SK-N-MC (cell line): ENCODE data around the gene PPP1R1A.

Source experiments
- DNase-seq: peaks from one replicate; pipeline ENCODE4 v3.0.0-alpha.2; 2011; ENCODE audit warnings: low read depth, low spot score
- H3K27ac ChIP-seq: fragments of 200-600 bp; sonication (generic); 2 replicates; pipeline ENCODE4 v1.5.1; 2016; ENCODE audit warnings: mixed run types
- H3K36me3 ChIP-seq: fragments of 200-600 bp; sonication (generic); 2 replicates; pipeline ENCODE4 v1.6.1; 2017; ENCODE audit warnings: antibody characterized with exemption, low read length, mixed read lengths; ENCODE audit not compliant: insufficient read depth
- H3K4me3 ChIP-seq: fragments of 200-600 bp; sonication (generic); 2 replicates; pipeline ENCODE4 v1.5.1; 2016
- H3K9ac ChIP-seq: fragments of 200-600 bp; sonication (generic); 2 replicates; pipeline ENCODE4 v1.8.0; 2017; ENCODE audit warnings: mixed run types, mixed read lengths; ENCODE audit not compliant: insufficient read length
- H3K9me3 ChIP-seq: fragments of 200-600 bp; sonication (generic); 2 replicates; pipeline ENCODE4 v1.6.1; 2017; ENCODE audit warnings: low read depth, mild to moderate bottlenecking, antibody characterized with exemption, low read length, moderate library complexity, mixed read lengths
- EZH2 ChIP-seq: fragments of 200-600 bp; sonication (generic); IDR thresholded peaks from one replicate; pipeline ENCODE4 v1.6.1; 2017; ENCODE audit warnings: antibody characterized with exemption
- FOXP2 ChIP-seq: optimal IDR thresholded peaks from 2 replicates; pipeline ENCODE3; 2011; ENCODE audit warnings: mild to moderate bottlenecking, moderate library complexity; ENCODE audit not compliant: insufficient read depth; ENCODE audit errors: extremely low read length, control extremely low read depth
- POLR2AphosphoS5 ChIP-seq: IDR thresholded peaks from 2 replicates; pipeline ENCODE4 v1.6.1; 2012; ENCODE audit warnings: mild to moderate bottlenecking, low read depth, low read length, borderline replicate concordance

The PPP1R1A gene

DNA sequence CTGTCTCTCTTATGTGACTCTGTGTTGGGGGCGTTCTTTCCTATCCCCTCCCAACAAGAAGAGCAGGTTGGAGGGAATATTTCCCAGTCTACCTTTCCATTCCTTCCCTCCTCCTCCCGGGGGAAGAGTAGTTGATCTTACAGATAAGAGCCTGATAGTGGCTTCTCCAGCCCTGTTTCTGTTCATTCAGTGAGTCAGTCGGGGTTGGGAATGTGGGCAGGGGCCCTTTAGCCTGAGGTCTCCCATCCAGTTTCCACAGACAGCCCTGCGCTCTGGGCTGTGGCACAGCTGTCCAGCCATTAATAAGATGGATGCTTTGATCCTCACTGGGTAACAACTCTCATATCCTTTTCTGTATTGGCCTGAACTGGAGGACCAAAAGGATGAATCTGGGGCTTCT, 18.1 kb upstream of the PPP1R1A start:
- peak overlapping the region; percentile 92 for H3K27ac ChIP-seq
- TF ChIP-seq EZH2 (no peak), FOXP2 (no peak), POLR2AphosphoS5 (no peak)
- H3K9ac ChIP-seq = no peak overlapping the region
- no peaks in the 10 kb centered on the region for H3K36me3 ChIP-seq
- no peak overlapping the region for H3K4me3 ChIP-seq
- no peaks in the 10 kb centered on the region for H3K9me3 ChIP-seq
- DNase-seq = no peak

DNA sequence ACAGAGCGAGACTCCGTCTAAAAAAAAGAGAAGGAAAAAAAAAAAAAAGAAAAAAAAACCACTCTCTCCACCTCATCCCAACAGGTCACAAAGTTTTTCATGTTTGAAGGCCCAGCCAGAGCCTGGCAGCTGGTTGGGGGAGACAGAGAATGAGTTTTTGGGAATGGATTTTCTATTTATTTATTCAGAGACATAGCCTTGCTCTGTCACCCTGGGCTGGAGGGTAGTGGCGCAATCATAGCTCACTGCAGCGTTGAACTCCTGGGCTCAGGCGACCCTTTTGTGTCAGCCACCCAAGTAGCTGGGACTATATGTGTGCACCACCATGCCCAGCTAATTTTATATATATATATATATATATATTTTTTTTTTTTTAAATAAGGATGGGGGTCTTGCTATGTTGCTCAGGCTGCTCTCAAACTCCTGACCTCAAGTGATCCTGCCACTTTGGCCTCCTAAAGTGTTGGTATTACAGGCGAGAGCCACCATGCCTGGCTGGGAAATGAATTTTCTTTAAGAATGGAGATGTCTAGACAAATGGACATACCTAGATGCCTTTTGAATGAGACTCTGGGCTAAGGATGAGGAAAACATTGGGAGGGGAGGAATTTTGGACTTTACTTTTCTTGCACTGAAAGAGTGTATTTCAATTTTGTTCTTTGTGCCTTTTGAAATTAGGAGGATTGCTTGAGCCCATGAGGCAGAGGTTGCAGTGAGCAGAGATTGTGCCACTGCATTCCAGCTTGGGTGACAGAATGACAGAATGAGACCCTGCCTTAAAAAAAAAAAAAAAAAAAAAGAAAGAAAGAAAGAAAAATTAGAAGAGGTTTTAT, 16.9 kb upstream of the PPP1R1A start:
- H3K4me3 ChIP-seq = no peak overlapping the region
- DNase-seq = no peak
- H3K9me3 ChIP-seq = no peaks in the 10 kb centered on the region
- peak overlapping the region; percentile 92 for H3K27ac ChIP-seq
- H3K9ac ChIP-seq = no peak overlapping the region
- no peaks in the 10 kb centered on the region for H3K36me3 ChIP-seq
- no peak for TF ChIP-seq FOXP2

DNA sequence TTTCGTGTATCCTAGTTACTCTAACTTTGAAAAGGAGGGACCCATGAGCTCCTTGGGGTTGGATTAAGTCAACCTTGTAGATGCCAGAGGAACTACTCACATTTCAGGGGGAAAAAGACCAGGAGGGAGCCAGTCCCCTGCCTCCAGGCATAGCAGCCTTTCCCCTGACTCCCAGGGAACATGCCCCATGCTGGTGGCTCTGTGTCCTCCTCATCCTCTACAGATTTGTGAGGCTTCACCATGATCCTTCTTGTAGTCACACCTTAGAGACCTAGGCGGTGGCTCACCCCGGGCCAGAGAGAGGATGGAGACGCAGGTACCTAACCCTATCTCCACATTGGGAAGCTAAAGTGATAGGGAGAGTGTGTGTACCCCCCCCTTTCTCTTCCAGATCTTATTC, 16.0 kb upstream of the PPP1R1A start:
- Histone ChIP-seq H3K9me3 (no peaks in the 10 kb centered on the region), H3K27ac (peak overlapping the region; percentile 99), H3K4me3 (no peak overlapping the region), H3K9ac (no peak overlapping the region), H3K36me3 (no peaks in the 10 kb centered on the region)
- TF ChIP-seq EZH2 (no peak), POLR2AphosphoS5 (no peak), FOXP2 (no peak)
- DNase-seq = no peak

- H3K36me3 ChIP-seq = no peaks in the 10 kb centered on the region
Measured at GRCh38 chr12:54603872-54604271, 15.4 kb upstream of the PPP1R1A start.

DNA sequence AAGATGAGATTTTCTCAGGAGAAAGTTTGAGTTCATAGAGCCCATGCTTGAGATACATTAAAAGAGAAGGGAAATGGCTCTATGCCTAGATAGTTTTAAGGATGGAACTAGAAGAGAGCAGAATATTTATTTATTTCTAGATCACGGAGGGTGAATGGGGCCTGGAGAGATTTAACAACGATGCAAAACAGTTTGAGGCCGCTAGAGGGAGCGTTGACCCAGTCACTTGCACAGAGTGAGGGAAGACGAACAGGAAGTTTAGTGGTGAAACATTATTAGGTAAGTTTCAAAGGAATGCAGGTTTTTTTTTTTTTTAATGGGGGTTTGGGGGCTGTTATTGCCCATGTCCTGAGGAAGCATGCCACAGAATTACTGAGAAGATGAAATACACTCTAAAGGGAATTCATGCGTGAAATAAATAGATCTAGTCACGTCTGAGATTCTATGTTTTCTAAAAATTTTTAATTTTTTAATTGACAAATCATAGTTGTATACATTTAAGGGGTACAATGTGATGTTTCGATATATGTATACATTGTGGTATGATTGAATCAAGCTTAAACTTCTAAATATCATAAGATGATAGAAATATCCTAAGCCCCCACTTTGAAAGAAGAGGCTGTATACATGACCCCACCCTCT, 14.8 kb upstream of the PPP1R1A start:
- Histone ChIP-seq H3K9ac (peak overlapping the region; percentile 79), H3K27ac (peak overlapping the region; percentile 99), H3K9me3 (no peaks in the 10 kb centered on the region), H3K36me3 (no peaks in the 10 kb centered on the region), H3K4me3 (peak overlapping the region; percentile 60)
- peak; percentile 93 for DNase-seq
- TF ChIP-seq POLR2AphosphoS5 (peak; percentile 26; the same call in 1 of the 2 replicates), EZH2 (no peak), FOXP2 (peak; percentile 66)

More at GRCh38 chr12:54603872-54604271, 15.4 kb upstream of the PPP1R1A start:
- no peak for DNase-seq
- peak overlapping the region; percentile 99 for H3K27ac ChIP-seq
- no peaks in the 10 kb centered on the region for H3K9me3 ChIP-seq
- TF ChIP-seq EZH2 = no peak
- no peak for TF ChIP-seq FOXP2
- no peak; the same call in 1 of the 2 replicates for TF ChIP-seq POLR2AphosphoS5
- peak overlapping the region; percentile 21 for H3K9ac ChIP-seq
- H3K4me3 ChIP-seq = peak overlapping the region; percentile 60; the same call in 1 of the 2 replicates

DNA sequence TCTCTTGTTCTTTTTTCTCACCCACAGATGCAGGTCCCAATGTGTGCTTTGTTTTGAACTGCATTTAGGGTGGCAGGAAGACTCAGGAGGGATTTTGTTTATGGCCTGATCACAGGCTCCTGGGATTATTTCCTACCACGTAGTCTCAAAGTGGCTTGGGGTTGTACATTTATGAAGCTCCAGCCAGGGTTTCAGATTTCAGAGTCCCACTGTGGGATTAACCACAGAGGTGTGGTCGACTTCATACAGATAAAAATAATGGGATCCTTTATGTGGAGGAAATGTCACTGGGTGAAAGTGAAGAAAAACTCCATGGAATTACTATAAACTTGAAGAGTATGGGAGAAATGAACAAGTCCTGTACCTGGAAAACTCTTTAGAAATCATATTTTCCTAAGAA, 14.2 kb upstream of the PPP1R1A start:
- TF ChIP-seq POLR2AphosphoS5 (no peak), EZH2 (no peak), FOXP2 (no peak)
- DNase-seq = no peak
- peak overlapping the region; percentile 60 for H3K4me3 ChIP-seq
- peak overlapping the region; percentile 99 for H3K27ac ChIP-seq
- no peaks in the 10 kb centered on the region for H3K9me3 ChIP-seq
- no peaks in the 10 kb centered on the region for H3K36me3 ChIP-seq
- H3K9ac ChIP-seq = peak overlapping the region; percentile 79

DNA sequence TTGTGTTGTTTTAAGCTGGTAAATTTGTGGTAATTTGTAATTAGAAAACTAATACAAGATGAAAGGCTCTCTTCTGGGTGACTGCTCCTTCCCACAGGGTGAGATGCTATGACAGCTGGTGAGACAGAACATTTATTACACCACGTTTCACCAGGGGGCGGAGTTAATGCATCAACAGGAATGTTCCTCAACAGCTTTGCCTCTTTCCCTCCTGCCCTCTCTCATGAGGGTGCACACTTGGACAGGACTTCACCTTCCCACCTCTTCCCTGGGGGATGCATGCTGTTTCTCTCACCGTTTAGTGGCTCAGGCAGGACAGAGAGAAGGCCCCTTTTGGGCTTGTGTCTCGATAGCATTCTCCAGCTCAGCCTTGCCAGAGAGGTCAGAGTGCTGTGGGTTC, 13.4 kb upstream of the PPP1R1A start:
- DNase-seq = no peak
- Histone ChIP-seq H3K9ac (peak overlapping the region; percentile 79), H3K27ac (peak overlapping the region; percentile 99)

GRCh38 chr12:54598970-54599369, 10.5 kb upstream of the PPP1R1A start:
- DNase-seq = no peak
- H3K9ac ChIP-seq = no peak overlapping the region
- no peak overlapping the region for H3K4me3 ChIP-seq
- no peaks in the 10 kb centered on the region for H3K36me3 ChIP-seq
- no peak for TF ChIP-seq FOXP2
- no peak for TF ChIP-seq POLR2AphosphoS5
- TF ChIP-seq EZH2 = no peak
- H3K9me3 ChIP-seq = no peaks in the 10 kb centered on the region
- H3K27ac ChIP-seq = no peak overlapping the region

More for the DNA sequence above, 13.4 kb upstream of the PPP1R1A start:
- Histone ChIP-seq H3K36me3 (no peaks in the 10 kb centered on the region), H3K9me3 (no peaks in the 10 kb centered on the region), H3K4me3 (peak overlapping the region; percentile 60)
- TF ChIP-seq EZH2 (no peak), POLR2AphosphoS5 (peak; percentile 58; the same call in 1 of the 2 replicates)

DNA sequence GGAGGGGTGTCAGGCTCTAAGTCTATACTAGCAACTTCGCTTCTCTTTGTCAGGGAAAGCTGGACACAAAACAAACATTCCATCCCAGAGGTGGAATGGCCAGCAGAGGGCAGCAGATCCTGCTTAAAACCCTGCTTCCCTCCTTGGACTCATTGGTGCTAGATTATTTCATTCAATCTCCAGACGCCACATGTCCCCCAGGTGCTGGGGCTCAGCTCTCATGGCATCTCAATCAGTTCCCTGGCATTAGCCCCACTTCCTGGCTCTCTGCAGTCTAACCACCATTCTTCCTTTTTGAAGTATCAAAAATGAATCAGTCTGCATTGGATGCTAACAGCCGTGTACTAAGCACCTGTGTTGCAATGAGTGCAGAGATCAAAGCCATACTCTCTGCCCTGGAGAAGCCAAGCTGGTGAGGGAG, 8.1 kb upstream of the PPP1R1A start:
- H3K9ac ChIP-seq = peak overlapping the region; percentile 4
- H3K4me3 ChIP-seq = no peak overlapping the region
- TF ChIP-seq FOXP2 = no peak
- no peak for TF ChIP-seq EZH2
- TF ChIP-seq POLR2AphosphoS5 = no peak
- peak; percentile 84 for DNase-seq
- H3K9me3 ChIP-seq = no peaks in the 10 kb centered on the region
- peak overlapping the region; percentile 75 for H3K27ac ChIP-seq
- no peaks in the 10 kb centered on the region for H3K36me3 ChIP-seq
